ENCODE data around the gene ZNF850.

- no peak for TF ChIP-seq YY1 (IDR thresholded peaks at IDR 0.05; ENCODE audit: low read depth, low read length)
- no peak for TF ChIP-seq CTCF (IDR thresholded peaks at IDR 0.05; ENCODE audit: control extremely low read depth in 1 of 3, insufficient read depth in 1 of 3, low read depth in 1 of 3, low read length in 3 of 3)
- no peak for TF ChIP-seq ASH2L (IDR thresholded peaks at IDR 0.05; ENCODE audit: low read length)
- TF ChIP-seq NANOG (IDR thresholded peaks at IDR 0.05; ENCODE audit: insufficient read depth, low read depth, low read length, poor library complexity, severe bottlenecking) = no peak
- TF ChIP-seq TAF1 (IDR thresholded peaks at IDR 0.05; ENCODE audit: low read depth, low read length) = no peak
- TF ChIP-seq MAX (IDR thresholded peaks at IDR 0.05) = no peak
Observed at GRCh38 chr19:36773223-36773579, 594 bp upstream of the ZNF850 start.

Data from H1 (cell line).